T-helper 17 cell (primary cell): ENCODE data around the gene FGD1. TPM values are rescaled to one million over a fixed set of nuclear protein-coding genes. Genes with fewer than 3 reads are reported as not detected.
A peak's percentile ranks its signal among the peaks of the same experiment; 100 is the strongest.

ENCODE experiments used
- ATAC-seq: fragments of 150-1000 bp; cut with Tn5 transposase; 2 replicates; pipeline ENCODE4 v1.10.0; 2021; ENCODE audit warnings: mild to moderate bottlenecking, moderate library complexity
- DNase-seq, 3 donors: peaks; one replicate each; pipeline versions ENCODE4 v3.0.0 to v3.0.0-alpha.2; 2020 to 2021
- H3K9me3 ChIP-seq: one replicate; pipeline ENCODE4 v1.7.0; 2013; ENCODE audit warnings: low read length, mild to moderate bottlenecking; ENCODE audit not compliant: control insufficient read depth, poor library complexity, severe bottlenecking
- H3K27ac Mint-ChIP-seq: one replicate; pipeline ENCODE4 v1.8.0; 2022; ENCODE audit warnings: mild to moderate bottlenecking, moderate library complexity, mixed read lengths
- H3K27me3 Mint-ChIP-seq: one replicate; pipeline ENCODE4 v1.8.0; 2022; ENCODE audit warnings: mixed read lengths
- H3K36me3 Mint-ChIP-seq: one replicate; pipeline ENCODE4 v1.8.0; 2022; ENCODE audit warnings: low read depth, mixed read lengths
- H3K4me1 Mint-ChIP-seq: one replicate; pipeline ENCODE4 v1.8.0; 2022; ENCODE audit warnings: mild to moderate bottlenecking, mixed read lengths
- H3K4me3 Mint-ChIP-seq: one replicate; pipeline ENCODE4 v1.8.0; 2022; ENCODE audit warnings: mild to moderate bottlenecking, moderate library complexity, mixed read lengths
- total RNA-seq, 4 donors: library from RNA in 2 of 4; stranded (reverse) in 2 of 4; gene quantifications; one replicate each; pipeline ENCODE4 v1.2.3 and lab custom pipeline; 2022 to 2026

FGD1 gene
- total RNA-seq, 2 donors from 2014 or later = 0.05 TPM; not detected in 1

DNA sequence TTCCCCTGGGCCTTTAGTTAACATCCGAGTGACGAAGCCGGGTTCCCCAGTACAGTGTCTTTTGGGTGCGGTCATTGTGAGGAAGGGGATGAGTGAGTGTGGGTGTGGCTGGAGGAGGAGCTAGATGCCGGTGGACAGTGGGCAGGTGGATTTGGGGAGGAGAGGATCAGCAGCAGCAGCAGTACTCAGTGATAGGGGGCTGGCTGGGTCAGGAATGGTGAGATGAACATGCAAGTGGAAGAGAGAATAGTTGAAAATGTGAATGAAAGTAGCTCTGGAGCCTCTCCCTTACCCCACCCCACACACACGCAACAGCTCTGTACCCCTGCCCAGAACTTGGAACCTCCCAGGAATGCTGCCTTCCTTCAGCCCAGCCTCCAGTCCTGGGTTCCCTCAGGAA, 51.3 kb downstream of the FGD1 start:
- Mint-ChIP-seq H3K27me3 (no peaks in the 10 kb centered on the region), H3K36me3 (peaks cover 9% of the 10 kb centered on the region), H3K4me1 (peaks cover 18% of the 10 kb centered on the region), H3K4me3 (no peak overlapping the region), H3K27ac (no peak overlapping the region)
- no peak for ATAC-seq
- no peaks in the 10 kb centered on the region for H3K9me3 ChIP-seq
- DNase-seq = no peak

DNA sequence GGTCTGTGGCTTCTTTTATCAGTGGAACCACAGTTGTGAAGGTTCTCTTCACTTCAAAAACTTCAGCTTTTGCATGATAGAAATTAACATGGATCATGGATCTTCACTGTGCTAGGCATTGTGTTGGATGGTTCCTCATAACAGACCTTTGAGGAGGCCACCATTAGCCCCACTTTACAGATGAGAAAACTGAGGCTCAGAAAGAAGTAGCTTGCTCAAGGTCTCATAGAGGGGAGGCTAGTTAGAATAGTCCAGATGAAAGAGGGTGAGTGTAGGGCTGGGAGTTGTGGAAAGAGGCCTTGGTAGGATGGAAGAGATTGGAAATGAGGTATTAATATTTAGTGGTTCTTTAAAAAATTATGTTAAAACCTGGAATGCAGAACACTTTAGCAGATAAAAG, 53.2 kb downstream of the FGD1 start:
- Mint-ChIP-seq H3K36me3 (peaks cover 9% of the 10 kb centered on the region), H3K27ac (no peak overlapping the region), H3K27me3 (no peaks in the 10 kb centered on the region), H3K4me1 (peaks cover 18% of the 10 kb centered on the region), H3K4me3 (no peak overlapping the region)
- no peaks in the 10 kb centered on the region for H3K9me3 ChIP-seq
- DNase-seq (no peak), ATAC-seq (no peak)

DNA sequence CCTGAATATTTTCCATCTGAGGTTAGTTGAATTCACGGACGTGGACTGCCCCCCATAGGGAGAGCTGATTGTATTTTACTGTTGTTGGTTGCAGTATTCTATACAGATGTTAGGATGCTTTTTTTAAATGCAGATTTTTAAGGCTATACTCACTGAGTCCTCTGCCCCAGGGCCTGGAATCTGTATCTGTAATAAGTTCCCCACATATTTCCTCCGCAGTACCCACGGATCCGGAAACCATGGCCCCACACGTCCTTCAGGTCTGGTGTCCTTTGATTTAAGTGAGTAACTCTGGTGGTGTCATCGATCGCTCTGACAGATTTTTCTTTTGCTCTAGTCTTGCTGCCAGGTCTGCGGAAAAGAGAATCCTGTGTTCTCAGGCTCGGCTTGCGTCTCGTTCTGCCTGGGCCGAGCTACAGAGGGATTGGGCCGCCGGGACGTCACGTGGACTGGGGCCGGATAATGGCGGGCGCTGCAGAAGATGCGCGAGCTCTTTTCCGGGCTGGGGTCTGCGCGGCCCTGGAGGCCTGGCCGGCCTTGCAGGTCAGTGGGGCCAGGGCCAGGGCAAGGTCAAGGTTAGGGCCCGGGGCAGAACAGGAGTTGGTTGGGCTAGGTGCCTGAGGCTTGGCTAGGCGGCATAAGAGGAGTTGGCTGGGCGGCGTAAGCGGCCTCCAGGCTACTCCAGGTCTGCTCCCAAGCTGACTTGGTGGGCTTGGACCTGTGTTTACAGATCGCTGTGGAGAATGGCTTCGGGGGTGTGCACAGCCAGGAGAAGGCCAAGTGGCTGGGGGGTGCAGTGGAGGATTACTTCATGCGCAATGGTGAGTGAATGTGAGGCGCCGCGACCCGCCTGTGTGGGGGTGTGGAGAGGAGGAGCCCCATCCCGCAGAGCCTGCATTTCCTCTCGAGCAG, 55.8 kb downstream of the FGD1 start, which contains the start of gene TSR2:
Gene TSR2, plus strand, starts transcription at position 445 of the 912 bp plus-strand sequence. Its CDS starts 18 bp downstream, at position 463.
- H3K9me3 ChIP-seq = no peaks in the 10 kb centered on the region
- DNase-seq (peak; percentile 54 to 66 (median 58)), ATAC-seq (peak; percentile 98)
- Mint-ChIP-seq H3K36me3 (peaks cover 8% of the 10 kb centered on the region), H3K4me1 (peaks cover 18% of the 10 kb centered on the region), H3K4me3 (peak within 1 kb of the TSS; percentile 97), H3K27me3 (no peaks in the 10 kb centered on the region), H3K27ac (peak within 1 kb of the TSS; percentile 87)

DNA sequence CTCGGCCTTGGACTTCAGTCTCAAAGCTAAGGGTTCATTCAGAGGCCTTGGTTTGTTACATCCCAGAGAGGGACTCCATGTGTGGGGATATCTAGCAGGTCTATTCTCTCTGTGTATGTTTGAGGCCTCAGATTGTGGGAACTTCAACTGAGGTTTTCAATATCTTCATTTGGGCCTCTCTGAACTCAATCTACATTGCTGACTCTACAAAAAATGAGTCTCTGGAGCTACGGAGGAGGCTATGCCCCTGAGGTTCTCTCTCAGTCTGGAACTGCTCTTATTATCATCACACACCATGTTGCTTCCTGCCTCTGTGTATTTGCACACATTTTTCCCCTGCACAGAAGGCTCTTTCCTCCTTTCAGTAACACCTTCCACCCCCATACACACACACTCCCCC, 60.9 kb downstream of the FGD1 start:
- DNase-seq (no peak), ATAC-seq (no peak)
- H3K9me3 ChIP-seq = no peaks in the 10 kb centered on the region
- Mint-ChIP-seq H3K27ac (no peak overlapping the region), H3K4me3 (no peak overlapping the region), H3K36me3 (no peaks in the 10 kb centered on the region), H3K4me1 (no peaks in the 10 kb centered on the region), H3K27me3 (no peaks in the 10 kb centered on the region)

DNA sequence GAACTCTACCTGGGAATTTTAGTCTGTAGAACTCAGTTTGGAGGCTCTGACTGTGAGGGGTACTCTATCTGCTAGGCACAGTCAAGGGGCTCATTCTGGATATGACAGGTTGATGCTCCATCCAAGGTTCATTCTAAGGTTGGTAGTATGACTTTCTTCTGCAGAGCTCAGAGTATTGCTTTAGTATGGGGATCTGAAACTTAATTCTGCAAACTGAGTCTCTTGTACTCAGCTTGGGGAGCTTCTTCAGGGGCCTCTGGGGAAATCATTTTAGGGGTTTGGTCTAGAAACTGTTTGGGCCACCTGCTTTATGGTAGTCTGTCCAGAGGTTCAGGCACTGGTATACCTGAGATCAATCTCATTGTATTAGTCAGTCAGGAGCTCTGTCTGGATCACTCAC, 65.5 kb downstream of the FGD1 start:
- Mint-ChIP-seq H3K4me1 (no peaks in the 10 kb centered on the region), H3K27ac (no peak overlapping the region), H3K27me3 (no peaks in the 10 kb centered on the region), H3K36me3 (no peaks in the 10 kb centered on the region), H3K4me3 (no peak overlapping the region)
- ATAC-seq (no peak), DNase-seq (no peak)
- no peaks in the 10 kb centered on the region for H3K9me3 ChIP-seq

DNA sequence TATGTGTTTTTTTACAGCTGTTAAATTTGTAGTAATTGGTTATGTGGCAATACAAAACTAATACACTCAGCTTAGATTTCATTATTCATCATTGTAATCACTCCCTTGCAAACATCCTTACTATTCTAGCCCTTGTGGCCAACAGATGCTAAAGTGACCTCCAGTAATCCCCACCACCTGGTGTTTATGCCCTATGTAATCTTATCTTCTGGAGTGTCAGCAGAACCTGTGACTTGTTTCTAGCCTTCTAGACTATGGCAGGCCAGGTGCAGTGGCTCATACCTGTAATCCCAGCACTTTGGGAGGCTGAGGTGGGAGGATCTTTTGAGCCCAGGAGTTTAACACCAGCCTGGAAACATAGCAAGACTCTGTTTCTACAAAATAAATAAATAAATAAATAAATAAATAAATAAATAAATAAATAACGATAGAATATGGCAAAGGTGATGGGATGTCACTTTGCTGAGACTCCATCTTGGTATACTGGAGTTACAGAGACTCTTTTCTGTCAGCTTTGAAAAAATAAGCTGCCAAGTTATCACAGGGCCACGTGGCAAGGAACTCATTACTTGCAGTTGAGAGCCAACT, 68.1 kb downstream of the FGD1 start:
- no peaks in the 10 kb centered on the region for H3K27me3 Mint-ChIP-seq
- no peak for DNase-seq
- no peak overlapping the region for H3K4me3 Mint-ChIP-seq
- no peaks in the 10 kb centered on the region for H3K4me1 Mint-ChIP-seq
- no peaks in the 10 kb centered on the region for H3K9me3 ChIP-seq
- ATAC-seq = no peak
- H3K36me3 Mint-ChIP-seq = no peaks in the 10 kb centered on the region
- H3K27ac Mint-ChIP-seq = no peak overlapping the region

DNA sequence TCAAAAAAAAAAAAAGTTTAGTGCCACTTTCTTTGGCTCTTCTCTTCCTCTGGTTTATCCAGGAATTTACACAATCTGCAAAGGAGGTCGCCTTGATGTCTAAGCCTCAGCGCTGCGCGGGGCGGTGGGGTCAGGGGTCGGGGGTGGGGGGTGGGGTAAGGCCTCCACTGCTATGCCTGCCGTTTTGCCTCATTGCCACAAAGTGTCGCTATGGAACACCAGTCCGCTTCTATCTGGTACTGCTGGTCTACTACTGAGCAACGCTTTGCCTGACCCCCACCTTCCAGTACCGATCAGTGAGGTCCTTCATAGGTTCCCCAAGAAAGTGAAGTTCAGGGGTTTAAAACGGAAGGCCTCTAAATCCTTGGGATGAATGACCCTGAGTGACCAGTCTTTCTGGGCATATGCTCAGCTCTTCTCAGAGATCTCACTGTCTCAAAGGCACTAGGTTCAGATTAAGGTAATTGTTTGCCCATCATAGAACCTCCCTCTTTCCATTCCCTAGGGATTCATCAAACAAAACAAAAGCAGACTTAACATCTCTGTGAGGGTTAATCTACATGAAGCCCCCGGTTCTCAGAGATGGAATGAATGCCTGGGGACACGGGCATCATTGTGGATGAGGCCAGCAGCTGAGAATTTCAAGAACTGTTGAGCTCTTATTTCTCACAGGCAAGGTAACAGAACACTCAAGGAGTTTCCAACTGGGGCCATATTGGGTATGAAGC, 72.7 kb downstream of the FGD1 start:
- Mint-ChIP-seq H3K27ac (no peak overlapping the region), H3K4me1 (no peaks in the 10 kb centered on the region), H3K27me3 (peaks cover 12% of the 10 kb centered on the region), H3K4me3 (no peak overlapping the region), H3K36me3 (no peaks in the 10 kb centered on the region)
- ATAC-seq (no peak), DNase-seq (no peak)
- H3K9me3 ChIP-seq = no peaks in the 10 kb centered on the region

DNA sequence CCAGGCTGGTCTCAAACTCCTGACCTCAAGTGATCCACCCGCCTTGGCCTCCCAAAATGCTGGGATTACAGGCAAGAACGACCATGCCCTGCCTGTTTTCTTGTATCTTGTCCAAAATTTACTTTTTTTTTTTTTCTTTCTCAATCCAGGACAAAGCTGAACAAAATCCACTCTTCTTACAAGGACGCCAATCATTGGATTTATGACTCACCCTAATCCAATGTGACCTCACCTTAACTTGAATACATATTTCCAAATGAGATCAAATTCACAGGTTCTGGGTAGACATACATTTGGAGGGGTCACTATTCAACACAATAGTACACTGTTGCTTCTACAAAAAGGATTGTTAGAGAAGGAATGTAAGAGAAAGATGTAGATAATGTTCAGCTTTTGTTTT, 73.9 kb downstream of the FGD1 start:
- DNase-seq = no peak
- Mint-ChIP-seq H3K4me1 (no peaks in the 10 kb centered on the region), H3K36me3 (no peaks in the 10 kb centered on the region), H3K27ac (no peak overlapping the region), H3K27me3 (peaks cover 13% of the 10 kb centered on the region), H3K4me3 (no peak overlapping the region)
- no peak for ATAC-seq
- no peaks in the 10 kb centered on the region for H3K9me3 ChIP-seq

DNA sequence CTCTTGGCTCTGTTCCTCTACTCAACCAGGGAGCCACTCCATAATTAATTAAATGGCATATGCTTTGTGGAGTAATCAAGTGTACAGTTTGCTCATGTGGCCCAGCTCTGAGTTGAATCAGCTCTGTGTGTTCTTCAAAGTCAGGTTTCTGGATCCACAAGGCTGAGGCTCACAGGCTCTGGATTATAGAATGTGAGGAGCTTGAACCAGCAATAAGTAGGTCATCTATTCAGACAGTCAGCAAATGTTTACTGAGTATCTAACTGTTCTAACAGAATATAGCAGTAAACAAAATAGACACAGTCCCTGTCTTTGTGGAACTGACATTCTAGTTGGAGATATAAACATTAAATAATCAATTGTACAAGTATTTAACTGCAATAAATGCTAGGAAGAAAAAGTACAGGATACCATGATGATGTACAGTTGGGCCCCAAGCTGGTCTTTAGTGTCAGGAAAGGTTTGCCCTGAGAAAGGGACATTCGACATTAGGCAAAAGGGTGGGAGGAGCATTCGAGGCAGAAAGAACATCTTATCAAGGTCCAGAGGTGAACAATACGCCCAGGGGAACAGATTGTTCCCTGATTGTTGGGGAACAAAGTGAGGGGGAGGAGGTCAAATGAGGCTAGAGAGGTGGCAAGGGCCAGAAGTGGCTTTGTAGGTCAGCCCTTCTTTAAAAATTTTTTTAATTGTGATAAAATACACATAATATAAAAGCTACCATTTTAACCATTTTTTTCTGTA, 76.3 kb downstream of the FGD1 start:
- Mint-ChIP-seq H3K27me3 (peaks cover 24% of the 10 kb centered on the region), H3K27ac (no peak overlapping the region), H3K36me3 (no peaks in the 10 kb centered on the region), H3K4me3 (no peak overlapping the region), H3K4me1 (peaks cover 7% of the 10 kb centered on the region)
- DNase-seq (no peak), ATAC-seq (no peak)
- H3K9me3 ChIP-seq = no peaks in the 10 kb centered on the region

DNA sequence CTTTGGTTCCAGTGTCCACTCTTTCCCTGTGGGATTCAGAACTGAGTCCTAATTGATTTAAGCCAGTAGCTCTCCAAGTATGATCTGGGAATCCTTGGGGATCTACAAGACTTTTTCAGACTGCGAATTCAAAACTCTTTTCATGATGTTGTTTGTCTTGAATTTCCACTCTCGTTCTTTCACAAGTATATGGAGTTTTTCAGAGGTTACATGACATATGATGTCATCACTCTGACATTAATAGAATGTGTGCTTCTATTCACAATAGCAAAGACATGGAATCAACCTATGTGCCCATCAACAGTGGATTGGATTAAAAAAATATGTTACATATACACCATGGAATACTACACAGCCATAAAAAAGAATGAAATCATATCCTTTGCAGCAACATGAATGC, 79.1 kb downstream of the FGD1 start:
- no peak for ATAC-seq

DNA sequence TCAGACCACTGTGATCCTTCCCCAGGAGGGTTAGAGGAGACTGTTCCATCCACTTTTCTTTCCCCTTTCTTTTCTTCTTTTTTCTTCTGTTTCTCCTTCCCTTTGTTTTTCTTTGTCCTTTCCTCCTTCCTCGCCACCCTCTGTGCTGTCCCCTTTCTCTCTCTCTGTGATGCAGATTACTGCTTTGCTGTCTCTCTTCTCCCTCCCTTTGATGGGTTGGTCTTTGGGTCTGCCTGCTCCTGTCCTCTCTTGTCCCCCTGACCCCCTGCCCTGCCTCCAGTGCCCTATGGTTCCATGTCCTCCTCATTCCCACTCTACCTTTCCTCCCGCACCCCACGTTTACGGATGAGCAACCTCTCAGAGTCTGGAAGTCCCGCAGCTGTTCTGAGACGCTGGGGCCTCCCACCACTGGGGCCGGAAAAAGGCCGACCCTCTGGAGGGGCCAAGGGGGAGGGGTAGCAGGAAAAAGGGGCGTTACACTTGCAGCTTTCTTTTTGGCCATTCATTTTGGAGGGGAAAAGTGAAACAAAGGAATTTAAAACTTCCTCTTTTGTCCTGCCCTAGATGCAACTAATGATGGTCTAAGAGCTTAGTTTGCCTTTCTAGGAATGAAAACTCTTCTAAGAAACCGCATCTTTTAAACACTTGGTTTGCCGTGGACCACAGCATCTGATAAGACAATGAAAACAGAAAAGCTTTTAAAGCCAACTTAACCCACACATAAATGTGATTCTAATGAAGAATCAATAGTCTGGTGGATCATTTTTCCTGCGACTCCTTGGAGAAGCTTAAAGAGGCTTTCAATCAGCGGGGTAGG, 80.3 kb downstream of the FGD1 start:
- no peak for ATAC-seq
- DNase-seq = no peak
- Mint-ChIP-seq H3K36me3 (peaks cover 2% of the 10 kb centered on the region), H3K27me3 (peaks cover 24% of the 10 kb centered on the region), H3K27ac (peak overlapping the region; percentile 16), H3K4me3 (peak overlapping the region; percentile 57), H3K4me1 (peaks cover 7% of the 10 kb centered on the region)
- H3K9me3 ChIP-seq = no peaks in the 10 kb centered on the region

More for the DNA sequence above, 79.1 kb downstream of the FGD1 start:
- no peak for DNase-seq
- Mint-ChIP-seq H3K4me1 (peaks cover 7% of the 10 kb centered on the region), H3K36me3 (peaks cover 2% of the 10 kb centered on the region), H3K4me3 (no peak overlapping the region), H3K27me3 (peaks cover 24% of the 10 kb centered on the region), H3K27ac (no peak overlapping the region)
- no peaks in the 10 kb centered on the region for H3K9me3 ChIP-seq

DNA sequence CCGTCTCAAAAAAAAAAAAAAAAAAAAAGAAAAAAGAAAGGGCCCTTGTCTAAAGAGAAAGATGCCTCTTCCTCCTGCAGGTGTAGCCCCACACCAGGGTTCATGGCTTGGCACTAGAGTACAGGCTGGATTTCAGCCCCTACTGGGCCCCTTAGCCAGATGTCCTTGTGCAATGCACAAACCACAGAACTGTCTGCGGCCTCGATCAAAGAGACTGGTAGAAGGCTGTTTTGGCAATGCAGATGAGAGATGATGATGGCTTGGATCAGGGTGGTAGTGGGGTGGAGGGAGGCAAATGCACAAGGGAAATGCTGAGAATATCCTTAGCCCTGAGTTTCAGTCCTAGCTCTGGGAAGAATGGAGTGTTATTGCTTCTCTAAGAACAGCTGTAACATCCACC, 82.3 kb downstream of the FGD1 start:
- Mint-ChIP-seq H3K36me3 (peaks cover 2% of the 10 kb centered on the region), H3K4me3 (no peak overlapping the region), H3K27ac (no peak overlapping the region), H3K27me3 (peaks cover 13% of the 10 kb centered on the region), H3K4me1 (peaks cover 10% of the 10 kb centered on the region)
- DNase-seq = no peak
- no peaks in the 10 kb centered on the region for H3K9me3 ChIP-seq
- ATAC-seq = no peak
